ENCODE measurements around the gene AQP2. TPM values are rescaled to one million over a fixed set of nuclear protein-coding genes. Genes with fewer than 3 reads are reported as not detected.

Gene AQP2
- total RNA-seq, 4 donors from 2014 or later, result not detected

DNA sequence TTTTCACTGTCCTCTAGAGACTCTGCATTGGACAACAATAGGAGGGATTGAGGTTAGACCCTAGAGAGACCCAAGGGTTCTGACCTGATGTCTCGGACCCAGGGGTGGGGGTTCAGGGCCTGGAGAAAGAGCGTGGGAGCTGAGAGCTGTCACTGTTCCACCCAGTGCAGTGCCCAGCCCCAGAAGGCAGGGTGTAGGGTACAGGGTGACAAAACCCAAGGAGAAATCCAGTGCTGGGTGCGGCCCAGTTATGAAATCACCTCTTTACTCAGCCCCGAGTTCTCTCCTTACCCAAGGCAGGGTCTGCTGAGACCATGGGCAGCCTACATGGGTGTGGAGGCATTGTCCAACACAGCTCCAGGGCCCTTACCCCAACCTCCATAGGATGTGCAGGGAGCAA, 2.6 kb downstream of the AQP2 start:
- no peak for TF ChIP-seq POLR2A (IDR thresholded peaks at IDR 0.05)
- no peaks in the 10 kb centered on the region for H3K9me3 ChIP-seq
- intact Hi-C loops (cut with DNase I; ENCODE audit: low total_unique reads), result no loop called here
- peaks cover 0 to 3% of the 10 kb centered on the region in 2 donors for H3K27me3 ChIP-seq
- no peaks in the 10 kb centered on the region for H3K36me3 ChIP-seq
- H3K27ac ChIP-seq, result no peak overlapping the region
- no peak for DNase-seq
- no peak overlapping the region for H3K4me3 ChIP-seq
- H3K4me1 ChIP-seq, result no peaks in the 10 kb centered on the region

GRCh38 chr12:49953961-49954846, 3.7 kb downstream of the AQP2 start:
- no peaks in the 10 kb centered on the region for H3K36me3 ChIP-seq
- no peak overlapping the region for H3K27ac ChIP-seq
- DNase-seq, result no peak
- TF ChIP-seq POLR2A (IDR thresholded peaks at IDR 0.05), result no peak
- no peak for TF ChIP-seq CTCF (IDR thresholded peaks at IDR 0.05)
- H3K9me3 ChIP-seq, result no peaks in the 10 kb centered on the region
- H3K4me1 ChIP-seq, result no peaks in the 10 kb centered on the region
- intact Hi-C loops (cut with DNase I; ENCODE audit: low total_unique reads), result no loop called here
- no peak overlapping the region for H3K4me3 ChIP-seq
- H3K27me3 ChIP-seq, result peaks cover 0 to 3% of the 10 kb centered on the region in 2 donors

GRCh38 chr12:49954863-49955830, 4.6 kb downstream of the AQP2 start:
- H3K27me3 ChIP-seq, result peaks cover 3 to 4% of the 10 kb centered on the region in 2 donors
- no peak for DNase-seq
- H3K9me3 ChIP-seq, result no peaks in the 10 kb centered on the region
- no peaks in the 10 kb centered on the region for H3K36me3 ChIP-seq
- H3K4me1 ChIP-seq, result no peaks in the 10 kb centered on the region
- TF ChIP-seq POLR2A (IDR thresholded peaks at IDR 0.05) (no peak), CTCF (IDR thresholded peaks at IDR 0.05) (no peak)
- H3K4me3 ChIP-seq, result no peak overlapping the region
- intact Hi-C loops (cut with DNase I; ENCODE audit: low total_unique reads), result no loop called here
- no peak overlapping the region for H3K27ac ChIP-seq

- Histone ChIP-seq H3K36me3 (no peaks in the 10 kb centered on the region), H3K4me1 (peaks cover 0 to 3% of the 10 kb centered on the region in 2 donors), H3K27ac (no peak overlapping the region), H3K4me3 (no peak overlapping the region), H3K9me3 (no peaks in the 10 kb centered on the region), H3K27me3 (peaks cover 8 to 11% of the 10 kb centered on the region in 2 donors)
- intact Hi-C loops (cut with DNase I; ENCODE audit: low total_unique reads), result no loop called here
- DNase-seq, result no peak
- TF ChIP-seq POLR2A (IDR thresholded peaks at IDR 0.05) (no peak), CTCF (IDR thresholded peaks at IDR 0.05) (no peak)
These were observed 5.5 kb downstream of the AQP2 start for GRCh38 chr12:49955899-49956662.

All from uterus (tissue), 4 donors.